ENCODE data around the gene ONECUT1. TPM values are rescaled to one million over a fixed set of nuclear protein-coding genes. Genes with fewer than 3 reads are reported as not detected.

Gene ONECUT1
- total RNA-seq, 4 donors from 2014 or later, result not detected

DNA sequence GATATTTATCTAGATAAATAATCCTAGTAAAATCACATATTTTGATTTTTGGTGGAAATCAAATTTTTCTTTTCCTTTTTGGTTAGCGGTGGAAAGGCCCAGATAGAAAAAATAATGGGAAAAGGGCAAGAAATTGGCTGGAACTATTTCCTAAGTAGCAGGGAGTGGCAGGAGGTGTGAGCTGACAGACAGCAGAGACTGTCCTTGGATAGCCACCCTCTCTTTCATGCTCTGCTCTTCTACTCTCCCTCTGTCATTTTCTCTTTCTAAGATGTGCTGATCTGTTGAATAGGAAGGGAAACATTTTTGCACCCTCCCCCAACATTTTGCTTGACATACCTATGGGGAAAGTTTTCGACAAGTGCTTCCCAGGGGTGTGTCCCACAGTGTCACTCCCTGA, 18.9 kb upstream of the ONECUT1 start:
- TF ChIP-seq POLR2AphosphoS5 (IDR thresholded peaks at IDR 0.05) (no peak), POLR2A (IDR thresholded peaks at IDR 0.05; ENCODE audit: low read depth) (no peak), EP300 (IDR thresholded peaks at IDR 0.05) (no peak)
- TF ChIP-seq, protein P1, sequence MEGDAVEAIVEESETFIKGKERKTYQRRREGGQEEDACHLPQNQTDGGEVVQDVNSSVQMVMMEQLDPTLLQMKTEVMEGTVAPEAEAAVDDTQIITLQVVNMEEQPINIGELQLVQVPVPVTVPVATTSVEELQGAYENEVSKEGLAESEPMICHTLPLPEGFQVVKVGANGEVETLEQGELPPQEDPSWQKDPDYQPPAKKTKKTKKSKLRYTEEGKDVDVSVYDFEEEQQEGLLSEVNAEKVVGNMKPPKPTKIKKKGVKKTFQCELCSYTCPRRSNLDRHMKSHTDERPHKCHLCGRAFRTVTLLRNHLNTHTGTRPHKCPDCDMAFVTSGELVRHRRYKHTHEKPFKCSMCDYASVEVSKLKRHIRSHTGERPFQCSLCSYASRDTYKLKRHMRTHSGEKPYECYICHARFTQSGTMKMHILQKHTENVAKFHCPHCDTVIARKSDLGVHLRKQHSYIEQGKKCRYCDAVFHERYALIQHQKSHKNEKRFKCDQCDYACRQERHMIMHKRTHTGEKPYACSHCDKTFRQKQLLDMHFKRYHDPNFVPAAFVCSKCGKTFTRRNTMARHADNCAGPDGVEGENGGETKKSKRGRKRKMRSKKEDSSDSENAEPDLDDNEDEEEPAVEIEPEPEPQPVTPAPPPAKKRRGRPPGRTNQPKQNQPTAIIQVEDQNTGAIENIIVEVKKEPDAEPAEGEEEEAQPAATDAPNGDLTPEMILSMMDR (IDR thresholded peaks at IDR 0.05), result no peak
- Histone ChIP-seq H3K27ac (replicated peaks in 1 of 4) (no peak overlapping the region), H3K4me1 (peaks cover 23 to 24% (median 24%) of the 10 kb centered on the region in 4 donors), H3K36me3 (no peaks in the 10 kb centered on the region), H3K27me3 (peaks cover 7 to 100% (median 47%) of the 10 kb centered on the region in 4 donors), H3K4me3 (no peak overlapping the region), H3K9me3 (no peaks in the 10 kb centered on the region)
- intact Hi-C loops (cut with DNase I), result no loop called here
- no peak for DNase-seq (ENCODE audit: extremely low spot score)
- 73% methylated on average over 2 of the region's 2 CpGs for WGBS

DNA sequence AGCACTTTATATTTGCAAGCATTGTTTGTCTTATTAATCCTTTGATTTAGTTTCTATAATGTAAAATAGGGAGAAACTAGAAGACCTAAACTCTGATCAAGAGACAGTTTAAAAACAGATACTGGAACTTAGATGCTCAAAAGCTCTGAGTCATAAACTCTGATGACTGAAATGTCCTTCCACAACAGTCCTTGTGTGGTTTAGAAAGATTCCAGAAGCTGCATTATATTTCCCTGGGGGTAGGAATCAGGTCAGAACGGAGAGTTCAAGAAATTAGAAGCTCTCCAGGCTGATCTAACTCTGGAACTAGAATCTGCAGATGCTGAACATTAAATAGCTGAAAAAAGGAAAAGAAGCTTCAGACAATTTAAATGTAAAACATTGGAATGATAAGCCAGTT, 18.3 kb upstream of the ONECUT1 start:
- WGBS, result 39% methylated on average over 1 of the region's 1 CpG
- H3K9me3 ChIP-seq, result no peaks in the 10 kb centered on the region
- intact Hi-C loops (cut with DNase I), result no loop called here
- TF ChIP-seq POLR2AphosphoS5 (IDR thresholded peaks at IDR 0.05) (no peak), EP300 (IDR thresholded peaks at IDR 0.05) (no peak), POLR2A (IDR thresholded peaks at IDR 0.05; ENCODE audit: low read depth) (no peak)
- TF ChIP-seq, protein P1 (IDR thresholded peaks at IDR 0.05), result no peak
- H3K4me3 ChIP-seq, result no peak overlapping the region
- H3K36me3 ChIP-seq, result no peaks in the 10 kb centered on the region
- peaks cover 7 to 100% (median 53%) of the 10 kb centered on the region in 4 donors for H3K27me3 ChIP-seq
- no peak for DNase-seq (ENCODE audit: extremely low spot score)
- peaks cover 29 to 30% (median 29%) of the 10 kb centered on the region in 4 donors for H3K4me1 ChIP-seq
- H3K27ac ChIP-seq (replicated peaks in 1 of 4), result no peak overlapping the region

DNA sequence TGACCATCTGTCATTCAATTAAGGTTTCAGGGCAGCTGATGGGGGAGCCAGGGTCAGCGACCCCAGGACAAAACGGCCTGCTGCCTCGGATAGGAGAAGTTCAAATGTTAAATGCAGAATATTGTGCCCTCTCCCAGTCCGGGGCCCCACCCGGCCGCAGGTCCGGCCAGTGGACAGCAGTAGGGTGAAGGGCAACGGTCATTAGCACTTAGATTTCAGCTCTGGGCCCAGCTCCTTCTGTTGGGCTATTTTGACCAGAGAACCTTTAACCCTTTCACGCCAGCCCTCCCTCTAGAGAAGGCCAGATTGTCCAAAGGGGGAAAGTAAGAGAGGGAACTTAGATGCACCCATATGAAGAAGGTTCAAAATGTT, 16.1 kb upstream of the ONECUT1 start:
- peaks cover 30 to 36% (median 31%) of the 10 kb centered on the region in 4 donors for H3K4me1 ChIP-seq
- intact Hi-C loops (cut with DNase I), result no loop called here
- H3K36me3 ChIP-seq, result no peaks in the 10 kb centered on the region
- peaks cover 11 to 100% (median 71%) of the 10 kb centered on the region in 4 donors for H3K27me3 ChIP-seq
- WGBS, result 88% methylated on average over 1 of the region's 9 CpGs
- DNase-seq (ENCODE audit: extremely low spot score), result no peak
- TF ChIP-seq POLR2AphosphoS5 (IDR thresholded peaks at IDR 0.05) (no peak), POLR2A (IDR thresholded peaks at IDR 0.05; ENCODE audit: low read depth) (no peak), EP300 (IDR thresholded peaks at IDR 0.05) (no peak)
- TF ChIP-seq, protein P1 (IDR thresholded peaks at IDR 0.05), result no peak
- peak overlapping the region; percentile 41 to 51 (median 48) for H3K4me3 ChIP-seq
- H3K27ac ChIP-seq (replicated peaks in 1 of 4), result no peak overlapping the region
- no peaks in the 10 kb centered on the region for H3K9me3 ChIP-seq

DNA sequence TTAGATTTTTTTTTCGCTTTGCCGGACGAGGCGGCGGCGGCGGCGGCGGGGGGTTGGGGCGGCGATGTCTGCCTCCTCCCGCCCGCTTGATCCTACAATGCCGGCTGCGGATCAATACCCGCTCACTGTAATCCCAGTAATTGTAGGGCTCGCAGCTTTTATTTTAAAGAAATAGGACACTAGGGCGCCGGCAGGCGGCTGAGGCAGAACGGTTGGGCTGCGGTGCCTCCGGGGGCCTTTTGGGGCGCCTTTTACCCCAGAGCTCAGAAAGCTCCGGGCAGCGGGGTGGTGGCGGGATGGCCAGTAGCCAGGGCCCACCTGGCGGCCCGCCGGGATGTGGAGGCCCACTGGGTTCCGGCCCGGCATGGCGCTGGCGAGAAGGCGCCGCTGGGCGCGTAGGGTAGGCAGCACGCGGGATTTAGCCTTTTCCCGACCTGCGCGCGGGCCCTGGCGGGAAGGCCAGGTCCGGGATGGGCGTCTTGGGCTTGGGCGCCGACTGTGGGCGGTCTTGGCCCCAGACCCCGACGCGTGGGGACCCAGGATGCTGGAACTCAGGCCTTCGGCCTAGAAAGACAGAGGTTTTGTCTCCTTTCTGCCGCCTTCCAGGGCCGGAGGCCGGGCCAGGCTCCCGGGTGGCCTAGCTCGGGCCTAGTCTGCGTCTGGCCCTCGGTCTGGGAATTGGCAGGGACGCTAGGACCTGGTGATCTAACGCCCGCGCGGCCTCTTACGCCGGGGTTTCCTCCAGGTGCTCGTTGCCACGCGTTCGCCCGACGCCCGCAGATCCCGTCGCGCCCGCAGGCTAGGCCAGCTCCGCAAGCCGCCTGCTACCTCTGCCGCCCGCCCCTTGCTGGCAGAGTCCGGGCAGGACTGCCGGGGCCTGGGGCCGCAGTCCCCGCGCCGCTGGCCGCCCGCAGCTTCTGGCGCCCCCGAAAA, 15.5 kb upstream of the ONECUT1 start:
- intact Hi-C loops (cut with DNase I), result no loop called here
- no peak for DNase-seq (ENCODE audit: extremely low spot score)
- TF ChIP-seq, protein P1 (IDR thresholded peaks at IDR 0.05), result peak in 1 of 3 experiments; percentile 6
- TF ChIP-seq POLR2A (IDR thresholded peaks at IDR 0.05; ENCODE audit: low read depth), result no peak
- no peak overlapping the region for H3K27ac ChIP-seq (replicated peaks in 1 of 4)
- H3K4me3 ChIP-seq, result peak overlapping the region; percentile 41 to 51 (median 48)
- no peaks in the 10 kb centered on the region for H3K9me3 ChIP-seq
- H3K27me3 ChIP-seq, result peaks cover 12 to 100% (median 75%) of the 10 kb centered on the region in 4 donors
- no peaks in the 10 kb centered on the region for H3K36me3 ChIP-seq
- H3K4me1 ChIP-seq, result peaks cover 30 to 38% (median 33%) of the 10 kb centered on the region in 4 donors
- 9% methylated on average over 38 of the region's 93 CpGs for WGBS

Measured in esophagus muscularis mucosa (tissue), 4 donors.